K562 (cell line): ENCODE measurements around the gene TGFA. TPM values are rescaled to one million over a fixed set of nuclear protein-coding genes. Genes with fewer than 3 reads are reported as not detected.

ENCODE experiments used
- ATAC-seq: fragments of 200-7000 bp; cut with Tn5 transposase; 3 replicates; pipeline ENCODE4 v1.9.1; 2020; ENCODE audit warnings: moderate library complexity
- BruUV-seq: library from RNA; stranded (reverse); fragments of 400-500 nt; replicated peaks from 2 replicates; lab custom pipeline; 2021; lab: Mats Ljungman, UMichigan
- CTCF ChIA-PET: fragments of 300-600 bp; formaldehyde crosslinking; extraction: SDS; loops from one replicate; lab custom pipeline; 2021; ENCODE audit warnings: low intra/inter-chr PET ratio; lab: Yijun Ruan, JAX
- POLR2A ChIA-PET: fragments of 300-600, 350-650 bp; sonication (Branson Sonifier 250); formaldehyde crosslinking; extraction: SDS; loops from one replicate; lab custom pipeline; 2021; ENCODE audit warnings: antibody characterized with exemption, inconsistent platforms; lab: Yijun Ruan, JAX
- DNase-seq, 4 experiments: peaks; one replicate each; pipeline versions ENCODE4 v3.0.0 to v3.0.0-alpha.2; 2011 to 2018; ENCODE audit warnings: low spot score in 3 of 4, mixed read lengths in 3 of 4; ENCODE audit errors: extremely low read depth in 1 of 4
- FAIRE-seq: peaks from 2 replicates; lab custom pipeline; 2011; peaks lifted over from hg19 to GRCh38; lab: Jason Lieb, UNC
- H2AFZ ChIP-seq: 2 replicates; pipeline ENCODE4 v1.6.0; 2011; ENCODE audit warnings: low read depth, low read length, control low read depth, inconsistent platforms
- H3K27ac ChIP-seq: fragments of 200-600 bp; 3 replicates; pipeline ENCODE4 v1.8.0; 2011; ENCODE audit warnings: low read depth, mild to moderate bottlenecking, control low read depth, inconsistent platforms, low read length, moderate library complexity, mixed read lengths; ENCODE audit errors: extremely low read depth
- H3K27me3 ChIP-seq, 2 experiments: fragments of 300-600 bp in 1 of 2; 2 replicates in 1 of 2; 3 replicates in 1 of 2; pipeline versions ENCODE4 v1.6.0 to v1.8.0; 2011; ENCODE audit warnings: inconsistent platforms in 2 of 2, low read length in 2 of 2, mild to moderate bottlenecking in 1 of 2, mixed read lengths in 1 of 2, moderate library complexity in 1 of 2; ENCODE audit not compliant: control insufficient read depth in 2 of 2, insufficient read depth in 2 of 2
- H3K36me3 ChIP-seq: fragments of 300-600 bp; 3 replicates; pipeline ENCODE4 v1.8.0; 2011; ENCODE audit warnings: mild to moderate bottlenecking, low read length, inconsistent platforms; ENCODE audit not compliant: control insufficient read depth, insufficient read depth
- H3K4me1 ChIP-seq, 2 experiments: fragments of 200-600 bp in 1 of 2; replicated peaks in 1 of 2; 2 replicates in 1 of 2; 3 replicates in 1 of 2; pipeline versions ENCODE4 v1.5.1 to v1.8.0; 2011; ENCODE audit warnings: inconsistent platforms in 2 of 2, low read length in 2 of 2, mild to moderate bottlenecking in 1 of 2, mixed read lengths in 1 of 2, moderate library complexity in 1 of 2; ENCODE audit not compliant: control insufficient read depth in 2 of 2, insufficient read depth in 2 of 2
- H3K4me2 ChIP-seq: 2 replicates; pipeline ENCODE4 v1.6.1; 2011; ENCODE audit warnings: low read length, control low read depth, inconsistent platforms, mixed read lengths; ENCODE audit not compliant: insufficient read depth
- H3K4me3 ChIP-seq: fragments of 200-600 bp; sonication (generic), shearing (Covaris generic); 2 replicates; pipeline ENCODE4 v1.5.1; 2016; ENCODE audit warnings: control low read depth, inconsistent platforms
- H3K79me2 ChIP-seq: fragments of 200-600 bp; 3 replicates; pipeline ENCODE4 v1.8.0; 2011; ENCODE audit warnings: low read length, inconsistent platforms; ENCODE audit not compliant: control insufficient read depth, insufficient read depth
- H3K9ac ChIP-seq, 2 experiments: 2 replicates each; pipeline versions ENCODE4 v1.6.0 to v1.6.1; 2011; ENCODE audit warnings: low read depth in 2 of 2, low read length in 2 of 2, control low read depth in 1 of 2, inconsistent platforms in 1 of 2, mild to moderate bottlenecking in 1 of 2, mixed read lengths in 1 of 2; ENCODE audit not compliant: insufficient read depth in 1 of 2
- H3K9me1 ChIP-seq: one replicate; pipeline ENCODE4 v1.6.0; 2011; ENCODE audit warnings: inconsistent platforms, mild to moderate bottlenecking, low read length, moderate library complexity; ENCODE audit not compliant: control insufficient read depth, insufficient read depth
- H3K9me3 ChIP-seq: replicated peaks from 2 replicates; pipeline ENCODE4 v1.5.1; 2011; ENCODE audit warnings: low read depth, low read length, inconsistent platforms; ENCODE audit not compliant: control insufficient read depth, insufficient read depth
- H4K20me1 ChIP-seq: replicated peaks from 2 replicates; pipeline ENCODE4 v1.6.1; 2011; ENCODE audit warnings: low read length, inconsistent platforms, mixed read lengths; ENCODE audit not compliant: control insufficient read depth, insufficient read depth
- JUND ChIP-seq, 2 experiments: IDR thresholded peaks; 2 replicates in 1 of 2; 3 replicates in 1 of 2; pipeline ENCODE4 v1.6.1; 2011; ENCODE audit warnings: borderline replicate concordance in 2 of 2, low read depth in 2 of 2, low read length in 2 of 2, improper control_type of control experiment in 1 of 2, missing biosample characterization in 1 of 2, missing genetic modification characterization in 1 of 2, missing genetic modification reagents in 1 of 2
- SMARCA5 ChIP-seq: fragments of 450-650 bp; IDR thresholded peaks from 2 replicates; pipeline ENCODE4 v1.6.1; 2016
- SMARCB1 ChIP-seq: IDR thresholded peaks from 2 replicates; pipeline ENCODE4 v1.6.1; 2011; ENCODE audit warnings: improper control_type of control experiment, low read depth; ENCODE audit not compliant: insufficient read length
- TRIM24 ChIP-seq, 2 experiments: fragments of 450-650 bp; IDR thresholded peaks; 2 replicates each; pipeline ENCODE4 v1.6.1; 2016
- ZNF561 ChIP-seq: fragments of 450-650 bp; formaldehyde crosslinking; conservative IDR thresholded peaks from 2 replicates; pipeline ENCODE4 v1.4.0; 2020; ENCODE audit warnings: mild to moderate bottlenecking, moderate library complexity
- ZNF584 ChIP-seq: fragments of 200-800 bp; sonication (Bioruptor generic); IDR thresholded peaks from 2 replicates; pipeline ENCODE4 v1.6.1; 2016; ENCODE audit warnings: low read depth, mild to moderate bottlenecking, missing genetic modification characterization, missing compliant biosample characterization
- ZSCAN32 ChIP-seq: fragments of 450-650 bp; formaldehyde crosslinking; IDR thresholded peaks from 2 replicates; pipeline ENCODE4 v1.4.0; 2020; ENCODE audit warnings: mild to moderate bottlenecking, moderate library complexity
- WGBS: fragments of 100-300 bp; shearing (Covaris generic); methylation state at CpG from one replicate; pipeline ENCODE4 v1.1.6; 2016; ENCODE audit warnings: low coverage, mixed read lengths; ENCODE audit not compliant: insufficient coverage; ENCODE audit errors: missing lambda C conversion rate; 5-methylcytosine and 5-hydroxymethylcytosine counted together
- in situ Hi-C: fragments of 300-500 bp; cut with MboI; formaldehyde crosslinking; loops from 4 replicates; pipeline ENCODE4 v1.15.0; 2018; ENCODE audit warnings: inconsistent platforms, mixed read lengths
- intact Hi-C: fragments of 100-400 bp; cut with micrococcal nuclease; formaldehyde crosslinking; loops from 2 replicates; pipeline ENCODE4 v1.14.2; 2022
- polyA plus RNA-seq, 8 experiments: library from polyadenylated mRNA; depleted of rRNA in 4 of 8; stranded (reverse) in 5 of 8; unstranded in 3 of 8; fragments of >200 nt; fragmentation: Nextera tagmentation in 2 of 8; fragmentation: Illumina TruSeq in 1 of 8; extraction: Ambion mirVana in 2 of 8; extraction: Trizol in 1 of 8; gene quantifications; 2 replicates each; pipeline versions ENCODE4 v1.2.1 to v1.2.3, GENCODE V29; 2011 to 2014; ENCODE audit warnings: inconsistent platforms in 1 of 8, missing spikeins in 1 of 8
- total RNA-seq, 7 experiments: library from RNA; depleted of rRNA in 6 of 7; stranded (reverse); fragments of >200 nt in 6 of 7; fragmentation: Illumina TruSeq in 2 of 7; extraction: Trizol in 2 of 7; gene quantifications; 2 replicates each; pipeline versions ENCODE4 v1.2.1 to v1.2.3, GENCODE V29; 2011 to 2021; ENCODE audit warnings: low replicate concordance in 1 of 7
- TF ChIP-seq, protein P1 (sequence below): fragments of 450-650 bp; formaldehyde crosslinking; IDR thresholded peaks from 2 replicates; pipeline ENCODE4 v1.4.0; 2022; ENCODE audit warnings: mild to moderate bottlenecking, moderate library complexity
- TF ChIP-seq, protein P2 (sequence below), 2 experiments: fragments of 450-650 bp in 1 of 2; sonication (generic) in 1 of 2; formaldehyde crosslinking in 1 of 2; IDR thresholded peaks in 1 of 2; conservative IDR thresholded peaks in 1 of 2; 2 replicates each; pipeline versions ENCODE4 v1.6.1 to v1.8.1; 2016 to 2023; ENCODE audit warnings: mild to moderate bottlenecking in 2 of 2, moderate library complexity in 2 of 2, inconsistent platforms in 1 of 2, missing genetic modification reagents in 1 of 2
- TF ChIP-seq, protein P3 (sequence below): fragments of 450-650 bp; IDR thresholded peaks from 2 replicates; pipeline ENCODE4 v1.6.1; 2016; ENCODE audit warnings: missing biosample characterization, missing genetic modification characterization

Gene TGFA
- total and polyA plus RNA-seq, 9 of the 15 experiments (the other 6 are each of a cell fraction or from before 2014, with no cell fraction given), result not detected

DNA sequence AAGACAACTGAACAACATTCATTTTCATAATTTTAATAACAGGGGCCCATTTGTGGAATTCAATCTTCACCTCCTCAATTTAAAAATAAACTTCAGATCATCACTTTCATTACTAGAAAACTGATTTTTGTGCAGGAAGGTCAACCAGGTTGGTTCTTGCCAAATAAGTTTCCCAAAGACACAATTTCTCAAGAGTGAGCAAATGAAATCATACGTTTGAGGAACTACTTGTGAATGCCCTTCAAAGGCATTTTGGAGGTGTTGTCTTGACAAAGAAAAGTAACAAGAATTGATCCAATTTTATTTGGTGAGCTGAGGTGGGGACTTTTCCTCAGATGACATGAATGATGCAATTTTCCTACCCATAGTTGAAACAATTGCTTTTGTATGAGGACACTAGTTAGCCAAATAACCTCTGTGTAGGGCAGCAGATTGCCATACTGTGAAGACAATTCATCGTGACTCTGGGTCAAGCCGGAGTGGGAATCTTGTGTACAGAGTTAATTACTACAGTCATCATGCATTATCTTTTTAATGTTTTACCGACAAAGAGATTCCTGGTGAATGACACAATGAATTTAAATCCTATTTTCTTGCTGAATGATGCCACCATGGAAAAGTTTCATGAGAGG, 121.8 kb downstream of the TGFA start:
- Histone ChIP-seq H2AFZ (no peak overlapping the region; the same call in 1 of the 2 replicates), H3K27ac (no peak overlapping the region), H3K9me3 (no peaks in the 10 kb centered on the region), H3K4me1 (no peaks in the 10 kb centered on the region), H4K20me1 (no peaks in the 10 kb centered on the region), H3K79me2 (no peaks in the 10 kb centered on the region), H3K27me3 (no peaks in the 10 kb centered on the region), H3K9me1 (no peaks in the 10 kb centered on the region), H3K4me3 (no peak overlapping the region), H3K4me2 (no peak overlapping the region), H3K36me3 (no peaks in the 10 kb centered on the region), H3K9ac (no peak overlapping the region)
- no peak for DNase-seq
- in situ Hi-C loops (no loop called here), intact Hi-C loops (no loop called here)
- peak; percentile 63 for ATAC-seq
- WGBS, result 3% methylated on average over 4 of the region's 4 CpGs
- no TSS peak for BruUV-seq
- CTCF ChIA-PET, result no interaction called here
- POLR2A ChIA-PET, result interaction anchor here (0.6 kb wide), 1 partner anchor 23 kb away, joined by 4 read pairs; no protein-coding TSS in a partner anchor
- no peak for FAIRE-seq
- TF ChIP-seq, protein P1, sequence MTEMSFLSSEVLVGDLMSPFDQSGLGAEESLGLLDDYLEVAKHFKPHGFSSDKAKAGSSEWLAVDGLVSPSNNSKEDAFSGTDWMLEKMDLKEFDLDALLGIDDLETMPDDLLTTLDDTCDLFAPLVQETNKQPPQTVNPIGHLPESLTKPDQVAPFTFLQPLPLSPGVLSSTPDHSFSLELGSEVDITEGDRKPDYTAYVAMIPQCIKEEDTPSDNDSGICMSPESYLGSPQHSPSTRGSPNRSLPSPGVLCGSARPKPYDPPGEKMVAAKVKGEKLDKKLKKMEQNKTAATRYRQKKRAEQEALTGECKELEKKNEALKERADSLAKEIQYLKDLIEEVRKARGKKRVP (CRISPR knock-in tag), result peak; percentile 79
- TF ChIP-seq, protein P2, sequence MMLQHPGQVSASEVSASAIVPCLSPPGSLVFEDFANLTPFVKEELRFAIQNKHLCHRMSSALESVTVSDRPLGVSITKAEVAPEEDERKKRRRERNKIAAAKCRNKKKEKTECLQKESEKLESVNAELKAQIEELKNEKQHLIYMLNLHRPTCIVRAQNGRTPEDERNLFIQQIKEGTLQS (IDR thresholded peaks at IDR 0.05), result peak; percentile 85
- TF ChIP-seq, protein P2 (CRISPR knock-in tag; conservative IDR thresholded peaks at IDR 0.05), result no peak
- TF ChIP-seq ZNF584 (CRISPR knock-in tag) (0 out of 2 replicates have a peak, but pooled peaks have one; percentile 30), ZSCAN32 (CRISPR knock-in tag) (peak; percentile 76), TRIM24 (IDR thresholded peaks at IDR 0.05) (peak; percentile 76 to 88; a peak in 2 of 4 replicates), JUND (IDR thresholded peaks at IDR 0.05; ENCODE audit: borderline replicate concordance, low read depth, low read length) (peak; percentile 27; the same call in 1 of the 2 replicates), JUND (tag; IDR thresholded peaks at IDR 0.05; ENCODE audit: borderline replicate concordance, low read depth, low read length) (no peak), SMARCB1 (no peak), ZNF561 (no peak), SMARCA5 (no peak)
- TF ChIP-seq, protein P3, sequence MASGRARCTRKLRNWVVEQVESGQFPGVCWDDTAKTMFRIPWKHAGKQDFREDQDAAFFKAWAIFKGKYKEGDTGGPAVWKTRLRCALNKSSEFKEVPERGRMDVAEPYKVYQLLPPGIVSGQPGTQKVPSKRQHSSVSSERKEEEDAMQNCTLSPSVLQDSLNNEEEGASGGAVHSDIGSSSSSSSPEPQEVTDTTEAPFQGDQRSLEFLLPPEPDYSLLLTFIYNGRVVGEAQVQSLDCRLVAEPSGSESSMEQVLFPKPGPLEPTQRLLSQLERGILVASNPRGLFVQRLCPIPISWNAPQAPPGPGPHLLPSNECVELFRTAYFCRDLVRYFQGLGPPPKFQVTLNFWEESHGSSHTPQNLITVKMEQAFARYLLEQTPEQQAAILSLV (tag), result 0 out of 2 replicates have a peak, but pooled peaks have one; percentile 51
